Progenitor cell of endocrine pancreas (in vitro differentiated cells): ENCODE results near the gene TLL2. TPM values are rescaled to one million over a fixed set of nuclear protein-coding genes. Genes with fewer than 3 reads are reported as not detected.

Source experiments
- DNase-seq: peaks from one replicate; pipeline ENCODE4 v3.0.0; 2021; ENCODE audit warnings: low spot score; ENCODE audit not compliant: unreplicated experiment
- H3K27ac Mint-ChIP-seq: 2 replicates; pipeline ENCODE4 v1.8.0; 2021; ENCODE audit warnings: mild to moderate bottlenecking, moderate library complexity, mixed read lengths
- H3K27me3 Mint-ChIP-seq: 2 replicates; pipeline ENCODE4 v1.8.0; 2021; ENCODE audit warnings: mixed read lengths
- H3K36me3 Mint-ChIP-seq: 2 replicates; pipeline ENCODE4 v1.8.0; 2022; ENCODE audit warnings: mixed read lengths; ENCODE audit not compliant: insufficient read depth
- H3K4me1 Mint-ChIP-seq: 2 replicates; pipeline ENCODE4 v1.8.0; 2021; ENCODE audit warnings: low read depth, mixed read lengths
- H3K4me3 Mint-ChIP-seq: 2 replicates; pipeline ENCODE4 v1.8.0; 2021; ENCODE audit warnings: low read depth, mild to moderate bottlenecking, moderate library complexity, mixed read lengths
- H3K9me3 Mint-ChIP-seq: 2 replicates; pipeline ENCODE4 v1.8.0; 2021; ENCODE audit warnings: low read depth, mixed read lengths
- total RNA-seq: library from RNA; stranded (reverse); gene quantifications from 2 replicates; pipeline ENCODE4 v1.2.1, GENCODE V29; 2021
- TF ChIP-seq, protein P1 (sequence below): fragments of 200-600 bp; sonication (generic); IDR thresholded peaks from one replicate; pipeline ENCODE4 v1.5.0; 2021; ENCODE audit warnings: antibody characterized with exemption, mild to moderate bottlenecking; ENCODE audit not compliant: unreplicated experiment

TLL2 gene
- total RNA-seq, 1 donor from 2014 or later: 0.60 TPM

DNA sequence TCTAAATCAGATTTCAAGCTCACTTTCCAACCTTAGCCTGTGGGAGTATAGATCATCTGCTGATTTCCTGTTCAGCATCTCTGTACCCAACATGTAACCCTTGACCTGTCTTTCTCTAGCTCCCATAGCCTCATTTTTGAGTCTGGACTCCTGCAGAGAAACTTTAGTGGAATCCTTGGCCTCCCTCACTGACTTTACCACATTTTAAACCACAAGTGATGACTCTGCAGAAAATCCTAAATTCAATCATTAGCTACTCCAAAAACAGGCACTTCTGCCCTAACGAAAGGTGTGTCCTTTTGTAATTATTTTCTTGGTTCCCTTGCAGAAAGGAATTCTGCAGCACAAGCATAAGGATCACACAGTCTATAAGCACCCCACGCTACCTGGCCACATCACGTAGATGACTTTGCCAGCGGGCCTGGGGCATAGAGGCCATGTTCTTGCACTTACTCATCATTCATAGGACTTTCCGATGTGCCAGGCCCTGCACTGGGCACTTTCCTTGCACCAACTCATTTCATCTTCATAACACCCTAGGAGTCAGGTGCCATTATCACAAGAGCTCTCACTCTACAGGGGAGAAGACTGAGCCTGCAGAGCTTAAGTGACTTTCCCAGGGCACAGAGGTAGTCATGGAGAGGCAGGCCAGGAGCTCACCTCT, 97.7 kb downstream of the TLL2 start:
- TF ChIP-seq, protein P1, sequence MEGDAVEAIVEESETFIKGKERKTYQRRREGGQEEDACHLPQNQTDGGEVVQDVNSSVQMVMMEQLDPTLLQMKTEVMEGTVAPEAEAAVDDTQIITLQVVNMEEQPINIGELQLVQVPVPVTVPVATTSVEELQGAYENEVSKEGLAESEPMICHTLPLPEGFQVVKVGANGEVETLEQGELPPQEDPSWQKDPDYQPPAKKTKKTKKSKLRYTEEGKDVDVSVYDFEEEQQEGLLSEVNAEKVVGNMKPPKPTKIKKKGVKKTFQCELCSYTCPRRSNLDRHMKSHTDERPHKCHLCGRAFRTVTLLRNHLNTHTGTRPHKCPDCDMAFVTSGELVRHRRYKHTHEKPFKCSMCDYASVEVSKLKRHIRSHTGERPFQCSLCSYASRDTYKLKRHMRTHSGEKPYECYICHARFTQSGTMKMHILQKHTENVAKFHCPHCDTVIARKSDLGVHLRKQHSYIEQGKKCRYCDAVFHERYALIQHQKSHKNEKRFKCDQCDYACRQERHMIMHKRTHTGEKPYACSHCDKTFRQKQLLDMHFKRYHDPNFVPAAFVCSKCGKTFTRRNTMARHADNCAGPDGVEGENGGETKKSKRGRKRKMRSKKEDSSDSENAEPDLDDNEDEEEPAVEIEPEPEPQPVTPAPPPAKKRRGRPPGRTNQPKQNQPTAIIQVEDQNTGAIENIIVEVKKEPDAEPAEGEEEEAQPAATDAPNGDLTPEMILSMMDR: no peak
- Mint-ChIP-seq H3K27ac (no peak overlapping the region), H3K4me3 (no peak overlapping the region), H3K9me3 (no peaks in the 10 kb centered on the region), H3K4me1 (no peaks in the 10 kb centered on the region), H3K27me3 (peaks cover 13% of the 10 kb centered on the region), H3K36me3 (no peaks in the 10 kb centered on the region)
- no peak for DNase-seq

DNA sequence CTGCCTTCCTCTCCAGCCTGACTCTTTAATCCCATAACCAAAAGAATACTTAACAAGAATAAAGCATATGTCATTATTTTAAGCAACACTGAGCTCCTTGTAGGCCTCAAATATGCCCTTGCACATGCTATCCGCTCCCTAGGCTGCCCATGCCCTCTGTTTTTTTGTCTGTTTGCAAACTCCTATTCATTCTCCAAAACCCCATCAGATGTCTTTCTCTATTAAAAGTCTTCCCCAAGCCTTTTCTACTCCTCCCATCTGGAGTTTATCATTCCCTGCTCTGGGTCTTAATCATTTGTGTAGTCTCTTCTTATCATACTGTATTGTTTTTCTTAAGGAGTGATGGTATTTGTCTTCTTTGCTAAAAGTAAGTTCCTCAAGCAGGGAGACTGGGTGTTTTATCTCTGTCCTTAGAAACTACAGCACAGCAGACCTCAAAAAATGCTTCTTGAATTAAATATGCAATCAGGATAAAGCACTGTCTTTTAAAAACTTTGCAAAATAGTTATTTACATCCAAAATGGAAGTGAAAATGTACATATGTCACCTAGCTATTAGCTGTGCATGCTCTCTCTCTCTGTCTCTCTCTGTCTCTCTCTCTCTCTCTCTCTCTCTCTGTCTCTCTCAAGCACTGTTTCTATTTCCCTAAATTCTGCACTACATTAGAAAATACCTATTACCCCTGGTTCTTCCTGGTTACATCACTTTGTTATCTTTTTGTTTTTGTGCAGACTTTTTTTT, 98.4 kb downstream of the TLL2 start:
- DNase-seq: no peak
- H3K27ac Mint-ChIP-seq: no peak overlapping the region
- no peaks in the 10 kb centered on the region for H3K9me3 Mint-ChIP-seq
- H3K27me3 Mint-ChIP-seq: peaks cover 13% of the 10 kb centered on the region
- H3K4me1 Mint-ChIP-seq: no peaks in the 10 kb centered on the region
- TF ChIP-seq, protein P1: no peak
- H3K36me3 Mint-ChIP-seq: no peaks in the 10 kb centered on the region
- no peak overlapping the region for H3K4me3 Mint-ChIP-seq

DNA sequence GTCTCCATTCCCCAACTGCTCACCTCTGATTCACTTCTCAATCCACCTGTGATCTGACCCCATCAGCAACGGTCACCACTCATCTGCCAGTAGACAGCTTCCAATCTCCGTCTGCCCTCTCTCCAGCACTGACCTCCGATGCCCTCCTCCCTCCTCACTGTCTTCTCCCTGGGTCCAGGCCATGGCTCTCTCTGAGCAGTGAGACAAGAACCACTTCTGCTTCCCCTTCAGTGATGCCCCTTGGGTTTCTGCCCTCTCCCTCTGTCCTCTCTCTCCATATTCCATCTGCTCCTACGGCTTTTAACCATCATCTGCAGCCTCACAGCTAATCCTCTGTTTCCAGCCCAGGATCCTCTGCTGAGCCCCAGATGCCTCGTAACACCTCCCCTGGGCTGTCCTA, 99.4 kb downstream of the TLL2 start:
- Mint-ChIP-seq H3K4me3 (no peak overlapping the region), H3K4me1 (no peaks in the 10 kb centered on the region), H3K9me3 (no peaks in the 10 kb centered on the region), H3K27ac (no peak overlapping the region), H3K36me3 (no peaks in the 10 kb centered on the region), H3K27me3 (peaks cover 13% of the 10 kb centered on the region)
- DNase-seq: no peak
- TF ChIP-seq, protein P1: no peak

DNA sequence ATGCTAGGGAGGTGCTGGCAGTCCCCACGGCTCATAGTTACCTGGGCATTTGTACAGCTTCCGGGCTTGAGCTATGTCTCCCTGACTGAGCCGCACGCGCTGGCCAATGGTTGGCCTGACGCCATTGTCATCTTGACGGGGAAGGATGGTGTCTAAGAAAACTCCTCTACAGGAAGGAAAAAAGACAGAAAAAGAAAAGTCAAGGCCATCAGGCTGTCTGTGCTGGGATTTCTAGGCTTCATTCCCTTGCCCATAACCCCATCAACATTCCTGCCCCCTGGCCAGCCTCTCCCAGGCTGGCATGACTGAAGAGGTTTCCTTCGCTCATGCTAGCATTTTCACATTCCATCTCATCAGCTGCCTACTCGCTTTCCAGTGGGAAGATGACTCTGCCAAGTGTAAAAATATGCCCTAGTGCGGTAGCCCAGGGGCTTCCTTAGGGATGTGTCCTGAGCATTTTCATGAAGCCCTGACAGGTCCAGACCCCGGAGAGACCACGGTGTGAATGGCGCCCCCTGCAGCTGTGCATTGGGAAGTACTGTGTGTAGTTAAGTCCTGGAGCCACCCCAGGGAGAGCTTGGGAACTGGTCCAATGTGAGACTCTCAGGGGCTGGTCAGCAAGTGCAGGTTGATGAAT, 100.5 kb downstream of the TLL2 start:
- Mint-ChIP-seq H3K9me3 (no peaks in the 10 kb centered on the region), H3K4me3 (no peak overlapping the region), H3K27me3 (peaks cover 13% of the 10 kb centered on the region), H3K36me3 (no peaks in the 10 kb centered on the region), H3K4me1 (no peaks in the 10 kb centered on the region), H3K27ac (no peak overlapping the region)
- TF ChIP-seq, protein P1: peak; percentile 14
- no peak for DNase-seq

DNA sequence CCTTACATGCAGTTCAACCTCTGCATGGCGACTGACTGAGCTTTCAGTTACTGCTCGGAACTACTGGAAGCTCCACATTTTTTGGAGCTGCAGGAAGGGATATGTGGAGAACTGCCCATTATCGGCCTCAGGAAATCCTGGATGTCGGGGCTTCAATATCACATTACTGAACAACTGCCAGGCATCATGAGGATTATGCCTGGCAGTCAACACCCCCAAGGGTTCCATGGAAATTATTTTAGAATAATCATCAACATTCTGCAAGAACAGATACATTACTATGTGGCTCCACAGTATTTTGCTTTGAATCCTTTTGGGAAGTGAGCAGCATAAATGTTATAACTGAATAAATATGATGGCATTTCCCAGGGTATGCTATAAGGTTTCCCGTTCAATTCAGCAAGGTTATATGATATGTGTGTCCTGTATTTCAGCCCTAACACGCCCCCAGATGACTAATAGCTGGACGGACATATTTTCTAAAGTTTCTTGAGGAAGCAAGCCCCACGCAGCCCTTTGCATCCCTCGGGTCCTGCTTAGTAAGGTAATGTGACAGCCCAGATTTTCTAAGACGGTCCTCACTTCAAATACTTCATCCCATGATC, 101.9 kb downstream of the TLL2 start:
- peaks cover 13% of the 10 kb centered on the region for H3K27me3 Mint-ChIP-seq
- H3K4me1 Mint-ChIP-seq: no peaks in the 10 kb centered on the region
- no peaks in the 10 kb centered on the region for H3K9me3 Mint-ChIP-seq
- no peak for DNase-seq
- no peak overlapping the region for H3K27ac Mint-ChIP-seq
- TF ChIP-seq, protein P1: no peak
- H3K4me3 Mint-ChIP-seq: no peak overlapping the region
- H3K36me3 Mint-ChIP-seq: no peaks in the 10 kb centered on the region
